Measurements from ENCODE around the gene KRTAP5-3.

- no peak for TF ChIP-seq CTCF (conservative IDR thresholded peaks at IDR 0.05; ENCODE audit: low read length)
- no peak for TF ChIP-seq EZH2phosphoT487 (IDR thresholded peaks at IDR 0.05; ENCODE audit: borderline replicate concordance)
These were observed 10.8 kb downstream of the KRTAP5-3 start for GRCh38 chr11:1597331-1597993.

All from Loucy (cell line).